C4-2B (cell line): Measurements from ENCODE around the gene TNFSF9.

Experiments
- ZFX ChIP-seq: fragments of 450-650 bp; IDR thresholded peaks from 2 replicates; pipeline ENCODE4 v1.6.1; 2017
- TF ChIP-seq, protein P1 (sequence below): fragments of 450-650 bp; conservative IDR thresholded peaks from 2 replicates; pipeline ENCODE4 v1.5.1; 2017; ENCODE audit warnings: mild to moderate bottlenecking

DNA sequence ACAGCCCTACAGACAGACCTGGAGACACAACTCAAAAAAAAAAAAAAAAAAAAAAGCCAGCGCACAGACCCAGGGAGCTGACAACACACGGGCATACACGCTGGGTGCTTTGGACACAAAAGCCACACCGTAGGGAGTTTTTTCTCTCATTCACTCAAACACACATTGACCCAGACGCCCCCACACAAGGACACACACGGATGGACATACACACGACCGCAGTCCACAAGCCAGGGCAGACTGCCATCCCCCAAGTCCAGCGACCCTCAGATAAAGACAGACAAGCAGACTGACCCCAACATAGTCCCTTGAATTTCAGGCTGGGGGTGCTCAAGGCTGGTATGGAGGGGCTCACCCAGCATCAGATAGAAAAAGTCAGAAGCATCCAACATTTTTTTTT lies 16.7 kb upstream of the TNFSF9 start:
- TF ChIP-seq, protein P1, sequence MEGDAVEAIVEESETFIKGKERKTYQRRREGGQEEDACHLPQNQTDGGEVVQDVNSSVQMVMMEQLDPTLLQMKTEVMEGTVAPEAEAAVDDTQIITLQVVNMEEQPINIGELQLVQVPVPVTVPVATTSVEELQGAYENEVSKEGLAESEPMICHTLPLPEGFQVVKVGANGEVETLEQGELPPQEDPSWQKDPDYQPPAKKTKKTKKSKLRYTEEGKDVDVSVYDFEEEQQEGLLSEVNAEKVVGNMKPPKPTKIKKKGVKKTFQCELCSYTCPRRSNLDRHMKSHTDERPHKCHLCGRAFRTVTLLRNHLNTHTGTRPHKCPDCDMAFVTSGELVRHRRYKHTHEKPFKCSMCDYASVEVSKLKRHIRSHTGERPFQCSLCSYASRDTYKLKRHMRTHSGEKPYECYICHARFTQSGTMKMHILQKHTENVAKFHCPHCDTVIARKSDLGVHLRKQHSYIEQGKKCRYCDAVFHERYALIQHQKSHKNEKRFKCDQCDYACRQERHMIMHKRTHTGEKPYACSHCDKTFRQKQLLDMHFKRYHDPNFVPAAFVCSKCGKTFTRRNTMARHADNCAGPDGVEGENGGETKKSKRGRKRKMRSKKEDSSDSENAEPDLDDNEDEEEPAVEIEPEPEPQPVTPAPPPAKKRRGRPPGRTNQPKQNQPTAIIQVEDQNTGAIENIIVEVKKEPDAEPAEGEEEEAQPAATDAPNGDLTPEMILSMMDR: no peak
- TF ChIP-seq ZFX: no peak
